Neuron (in vitro differentiated cells): ENCODE measurements around the gene KRT3.

ENCODE experiments used
- H2AFZ ChIP-seq: one replicate; pipeline ENCODE4 v1.6.1; 2013; ENCODE audit warnings: low read depth, mild to moderate bottlenecking, inconsistent platforms, low read length, moderate library complexity
- H3K27me3 ChIP-seq: one replicate; pipeline ENCODE4 v1.6.1; 2013; ENCODE audit warnings: low read length; ENCODE audit not compliant: insufficient read depth
- H3K36me3 ChIP-seq: one replicate; pipeline ENCODE4 v1.6.1; 2013; ENCODE audit warnings: low read length; ENCODE audit not compliant: insufficient read depth
- H3K4me1 ChIP-seq: one replicate; pipeline ENCODE4 v1.6.1; 2013; ENCODE audit warnings: low read length; ENCODE audit not compliant: insufficient read depth
- H3K4me3 ChIP-seq: 2 replicates; pipeline ENCODE4 v1.5.1; 2013; ENCODE audit warnings: mild to moderate bottlenecking, low read length, moderate library complexity
- H3K9me3 ChIP-seq: one replicate; pipeline ENCODE4 v1.6.1; 2013; ENCODE audit warnings: low read length

Gene KRT3

DNA sequence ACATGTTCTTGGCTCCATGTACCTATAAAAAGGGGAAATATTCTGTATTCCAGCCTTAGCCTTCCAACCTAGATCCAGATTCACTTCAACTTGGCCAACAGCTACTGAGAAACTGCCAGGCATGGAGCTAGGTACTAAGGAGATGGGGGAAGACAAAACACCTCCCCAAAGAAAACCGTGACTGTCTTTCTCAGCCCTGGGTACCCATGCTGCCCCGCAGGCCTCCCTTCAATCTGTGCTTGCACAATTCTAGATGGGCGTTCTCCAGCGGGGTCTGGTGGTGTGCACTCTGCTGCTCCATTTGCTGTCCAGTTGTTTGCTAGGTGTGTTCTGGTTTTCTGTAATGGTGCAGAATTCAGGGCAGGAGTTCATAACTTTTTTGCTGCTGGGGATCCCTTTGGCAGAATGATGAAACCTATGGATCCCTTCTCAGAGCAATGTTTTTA, 18.8 kb upstream of the KRT3 start:
- no peaks in the 10 kb centered on the region for H3K36me3 ChIP-seq
- H3K4me1 ChIP-seq: no peaks in the 10 kb centered on the region
- H3K27me3 ChIP-seq: peaks cover 4% of the 10 kb centered on the region
- no peak overlapping the region for H3K4me3 ChIP-seq
- H3K9me3 ChIP-seq: no peaks in the 10 kb centered on the region
- H2AFZ ChIP-seq: no peak overlapping the region

GRCh38 chr12:52813885-52814709, 18.2 kb upstream of the KRT3 start, which contains the start of gene KRT4:
Gene KRT4 (minus strand): TSS chr12:52814116. CDS start chr12:52814058, 58 bp downstream.
- peaks cover 4% of the 10 kb centered on the region for H3K27me3 ChIP-seq
- H3K4me3 ChIP-seq: no peak within 1 kb of the TSS
- H3K36me3 ChIP-seq: no peaks in the 10 kb centered on the region

GRCh38 chr12:52813203-52813819, 17.4 kb upstream of the KRT3 start:
- H3K4me3 ChIP-seq: no peak overlapping the region
- no peaks in the 10 kb centered on the region for H3K4me1 ChIP-seq
- peaks cover 4% of the 10 kb centered on the region for H3K27me3 ChIP-seq
- no peaks in the 10 kb centered on the region for H3K9me3 ChIP-seq
- no peak overlapping the region for H2AFZ ChIP-seq
- H3K36me3 ChIP-seq: no peaks in the 10 kb centered on the region

More at GRCh38 chr12:52813885-52814709, 18.2 kb upstream of the KRT3 start, which contains the start of gene KRT4:
- Histone ChIP-seq H3K9me3 (no peaks in the 10 kb centered on the region), H2AFZ (no peak within 1 kb of the TSS), H3K4me1 (no peaks in the 10 kb centered on the region)

- no peaks in the 10 kb centered on the region for H3K4me1 ChIP-seq
- no peaks in the 10 kb centered on the region for H3K9me3 ChIP-seq
- no peak overlapping the region for H2AFZ ChIP-seq
- no peaks in the 10 kb centered on the region for H3K36me3 ChIP-seq
- H3K4me3 ChIP-seq: no peak overlapping the region
- peaks cover 4% of the 10 kb centered on the region for H3K27me3 ChIP-seq
Observed at GRCh38 chr12:52812749-52813148, 16.8 kb upstream of the KRT3 start.

GRCh38 chr12:52812073-52812400, 16.1 kb upstream of the KRT3 start:
- no peak overlapping the region for H3K4me3 ChIP-seq
- no peaks in the 10 kb centered on the region for H3K36me3 ChIP-seq
- no peaks in the 10 kb centered on the region for H3K4me1 ChIP-seq
- no peaks in the 10 kb centered on the region for H3K9me3 ChIP-seq
- no peak overlapping the region for H2AFZ ChIP-seq
- H3K27me3 ChIP-seq: peaks cover 4% of the 10 kb centered on the region

DNA sequence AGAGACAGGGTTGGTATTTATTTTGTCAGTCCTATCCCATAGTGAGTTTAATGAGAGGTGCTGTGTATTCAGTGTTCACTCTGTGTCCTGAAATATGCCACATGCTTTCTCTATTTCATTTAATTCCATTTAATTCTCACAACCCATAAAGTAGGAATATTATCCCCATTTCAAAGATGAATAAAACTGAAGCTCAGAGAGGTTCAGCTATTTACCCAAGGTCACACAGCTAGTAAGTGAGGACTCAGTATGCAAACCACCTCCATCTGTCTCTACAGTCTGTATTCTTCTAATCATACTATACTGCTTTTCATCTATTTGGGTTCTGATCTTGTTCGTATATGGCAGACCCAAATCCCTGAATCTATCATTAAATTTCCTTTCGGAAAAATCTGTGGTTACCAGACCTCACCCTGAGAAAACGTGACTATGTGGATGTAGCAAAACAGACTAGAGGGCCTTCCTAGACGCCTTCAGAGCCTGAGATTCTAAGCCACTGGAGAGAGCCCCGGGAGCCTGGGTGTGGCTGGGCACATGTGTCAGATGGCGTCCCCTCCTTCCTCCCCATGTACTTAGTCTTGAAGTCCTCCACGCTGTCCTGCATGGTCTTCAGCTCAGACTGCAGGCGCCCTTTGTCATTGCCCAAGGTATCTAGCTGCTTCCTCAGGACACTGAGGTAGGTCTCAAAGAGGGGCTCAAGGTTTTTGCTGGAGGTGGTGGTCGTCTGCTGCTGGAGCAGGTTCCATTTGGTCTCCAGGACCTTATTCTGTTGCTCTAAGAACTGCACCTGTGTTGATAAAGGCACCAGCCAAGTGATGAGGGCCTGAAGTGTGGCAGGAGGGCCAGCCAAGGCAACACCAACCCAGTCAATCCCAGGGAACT, 15.5 kb upstream of the KRT3 start:
- Histone ChIP-seq H3K27me3 (peaks cover 4% of the 10 kb centered on the region), H3K9me3 (no peaks in the 10 kb centered on the region), H3K4me1 (no peaks in the 10 kb centered on the region), H2AFZ (no peak overlapping the region), H3K36me3 (no peaks in the 10 kb centered on the region), H3K4me3 (no peak overlapping the region)

- H3K27me3 ChIP-seq: peaks cover 4% of the 10 kb centered on the region
- H2AFZ ChIP-seq: no peak overlapping the region
- no peaks in the 10 kb centered on the region for H3K4me1 ChIP-seq
- H3K4me3 ChIP-seq: no peak overlapping the region
- no peaks in the 10 kb centered on the region for H3K36me3 ChIP-seq
- H3K9me3 ChIP-seq: no peaks in the 10 kb centered on the region
Observed at GRCh38 chr12:52810554-52810953, 14.6 kb upstream of the KRT3 start.

DNA sequence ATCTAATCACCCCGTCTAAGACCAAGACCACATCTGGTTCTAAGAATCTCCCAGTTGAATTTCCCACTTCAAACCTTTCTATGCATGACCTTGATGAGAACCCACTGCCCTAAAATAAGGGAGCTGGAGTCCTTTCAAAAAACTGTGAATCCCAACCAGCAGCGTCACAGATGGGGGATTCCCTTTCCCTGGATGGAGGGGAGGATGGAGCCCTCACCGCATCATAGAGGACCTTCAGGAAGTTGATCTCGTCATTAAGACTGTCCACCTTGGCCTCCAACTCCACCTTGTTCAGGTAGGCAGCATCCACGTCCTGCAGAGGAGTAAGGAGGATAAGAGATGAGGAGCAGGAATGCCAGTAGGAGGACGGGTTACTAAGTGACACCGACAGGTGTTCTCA, 13.2 kb upstream of the KRT3 start:
- H2AFZ ChIP-seq: no peak overlapping the region
- H3K4me1 ChIP-seq: no peaks in the 10 kb centered on the region
- no peaks in the 10 kb centered on the region for H3K36me3 ChIP-seq
- no peaks in the 10 kb centered on the region for H3K9me3 ChIP-seq
- H3K4me3 ChIP-seq: no peak overlapping the region
- no peaks in the 10 kb centered on the region for H3K27me3 ChIP-seq

- Histone ChIP-seq H2AFZ (no peak overlapping the region), H3K4me3 (no peak overlapping the region), H3K9me3 (no peaks in the 10 kb centered on the region), H3K27me3 (no peaks in the 10 kb centered on the region), H3K4me1 (no peaks in the 10 kb centered on the region), H3K36me3 (no peaks in the 10 kb centered on the region)
Observed at GRCh38 chr12:52808573-52809160, 12.8 kb upstream of the KRT3 start.

DNA sequence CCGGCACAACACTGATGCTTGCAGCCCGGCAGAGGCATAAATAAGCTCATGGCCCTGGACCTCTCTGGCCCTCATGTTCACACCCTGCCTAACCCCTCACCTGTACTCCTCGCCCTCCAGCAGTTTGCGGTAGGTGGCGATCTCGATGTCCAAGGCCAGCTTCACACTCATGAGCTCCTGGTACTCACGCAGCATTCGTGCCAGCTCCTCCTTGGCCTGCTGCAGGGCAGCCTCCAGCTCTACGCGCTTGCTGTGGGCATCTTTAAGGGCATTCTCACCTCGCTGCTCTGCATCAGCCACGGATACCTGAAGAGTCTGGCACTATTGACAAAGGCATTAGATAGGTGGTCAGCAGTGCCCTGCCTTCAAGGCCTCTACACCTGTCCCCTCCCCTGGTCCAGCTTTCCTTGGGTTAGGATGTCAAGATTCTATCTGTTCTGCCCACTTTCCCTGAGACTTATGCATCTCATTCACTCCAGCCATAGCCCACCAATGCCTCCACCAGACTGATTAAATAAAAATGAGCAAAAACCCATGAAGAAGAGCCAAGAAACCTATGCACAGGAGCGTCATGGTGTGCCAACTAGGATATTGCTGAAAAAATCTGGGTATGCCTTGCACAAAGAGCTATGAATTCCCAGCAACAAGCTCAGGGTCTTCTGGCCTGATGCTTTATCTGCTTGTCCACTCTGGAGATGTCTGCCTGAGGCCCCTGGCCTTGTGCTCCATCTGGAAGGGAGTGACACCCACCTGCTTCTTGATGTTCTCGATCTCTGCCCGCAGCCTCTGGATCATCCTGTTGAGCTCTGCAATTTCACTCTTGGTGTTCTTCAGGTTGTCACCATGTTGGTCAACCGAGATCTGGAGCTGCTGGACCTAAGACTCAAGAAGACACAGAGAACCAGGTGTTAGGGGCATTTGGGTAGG, 11.9 kb upstream of the KRT3 start:
- H3K36me3 ChIP-seq: no peaks in the 10 kb centered on the region
- H3K4me3 ChIP-seq: no peak overlapping the region
- no peaks in the 10 kb centered on the region for H3K27me3 ChIP-seq
- no peaks in the 10 kb centered on the region for H3K9me3 ChIP-seq
- no peaks in the 10 kb centered on the region for H3K4me1 ChIP-seq
- no peak overlapping the region for H2AFZ ChIP-seq

GRCh38 chr12:52806821-52807543, 11.1 kb upstream of the KRT3 start:
- Histone ChIP-seq H2AFZ (no peak overlapping the region), H3K36me3 (no peaks in the 10 kb centered on the region), H3K4me1 (no peaks in the 10 kb centered on the region), H3K4me3 (no peak overlapping the region), H3K27me3 (no peaks in the 10 kb centered on the region), H3K9me3 (no peaks in the 10 kb centered on the region)
